GM12878 (cell line): Measurements from ENCODE around the gene LGALS3. TPM values are rescaled to one million over a fixed set of nuclear protein-coding genes. Genes with fewer than 3 reads are reported as not detected.

Source experiments
- CREB1 ChIP-seq: IDR thresholded peaks from 2 replicates; pipeline ENCODE4 v1.6.1; 2012; ENCODE audit warnings: low read depth, mild to moderate bottlenecking, inconsistent platforms
- HDAC2 ChIP-seq: fragments of 200-600 bp; sonication (generic); IDR thresholded peaks from 2 replicates; pipeline ENCODE4 v1.6.1; 2017
- NFXL1 ChIP-seq: fragments of 450-650 bp; IDR thresholded peaks from 2 replicates; pipeline ENCODE4 v1.6.1; 2017; ENCODE audit warnings: antibody characterized with exemption, mild to moderate bottlenecking, borderline replicate concordance
- NFYA ChIP-seq: IDR thresholded peaks from 2 replicates; pipeline ENCODE4 v1.6.1; 2011; ENCODE audit warnings: low read depth, mild to moderate bottlenecking, low read length, improper control_type of control experiment, borderline replicate concordance
- NKRF ChIP-seq: fragments of 450-650 bp; conservative IDR thresholded peaks from 2 replicates; pipeline ENCODE4 v1.6.1; 2017; ENCODE audit warnings: mild to moderate bottlenecking, moderate library complexity
- NR2F1 ChIP-seq: fragments of 450-650 bp; conservative IDR thresholded peaks from 2 replicates; pipeline ENCODE4 v1.6.1; 2017; ENCODE audit warnings: mild to moderate bottlenecking
- PML ChIP-seq: IDR thresholded peaks from 2 replicates; pipeline ENCODE4 v1.6.1; 2012; ENCODE audit warnings: low read length, inconsistent platforms
- POLR2AphosphoS5 ChIP-seq: IDR thresholded peaks from 2 replicates; pipeline ENCODE4 v1.6.1; 2011; ENCODE audit warnings: mild to moderate bottlenecking, low read length, inconsistent platforms
- RELB ChIP-seq: fragments of 450-650 bp; IDR thresholded peaks from 2 replicates; pipeline ENCODE4 v1.6.1; 2017; ENCODE audit warnings: low read depth, mild to moderate bottlenecking, moderate library complexity
- RFX5 ChIP-seq: IDR thresholded peaks from 2 replicates; pipeline ENCODE4 v1.6.1; 2011; ENCODE audit warnings: low read depth, low read length, improper control_type of control experiment
- SIX5 ChIP-seq: IDR thresholded peaks from 2 replicates; pipeline ENCODE4 v1.6.1; 2011; ENCODE audit warnings: mild to moderate bottlenecking, low read depth, low read length, moderate library complexity; ENCODE audit not compliant: severe bottlenecking
- STAT1 ChIP-seq: fragments of 450-650 bp; conservative IDR thresholded peaks from 2 replicates; pipeline ENCODE4 v1.6.1; 2014; ENCODE audit warnings: antibody characterized with exemption, mild to moderate bottlenecking
- ZNF274 ChIP-seq: IDR thresholded peaks from one replicate; pipeline ENCODE4 v1.8.0; 2011; ENCODE audit not compliant: insufficient read length, insufficient read depth
- polyA plus RNA-seq, 11 experiments: library from polyadenylated mRNA; depleted of rRNA in 4 of 11; unstranded in 6 of 11; stranded (reverse) in 5 of 11; fragments of >200 nt; fragmentation: Nextera tagmentation in 4 of 11; fragmentation: Illumina TruSeq in 1 of 11; extraction: Ambion mirVana in 4 of 11; extraction: Trizol in 1 of 11; gene quantifications; 1 replicate in 1 of 11; 2 replicates in 10 of 11; pipeline versions ENCODE4 v1.2.1 to v1.2.3, GENCODE V29; 2011 to 2016; ENCODE audit warnings: inconsistent platforms in 2 of 11, missing spikeins in 2 of 11, low read depth in 1 of 11
- total RNA-seq, 4 experiments: library from RNA; depleted of rRNA in 3 of 4; stranded (reverse); fragments of >200 nt in 3 of 4; fragmentation: Illumina TruSeq in 1 of 4; extraction: Trizol in 1 of 4; gene quantifications; 2 replicates each; pipeline versions ENCODE4 v1.2.1 to v1.2.3, GENCODE V29; 2013 to 2021
- TF ChIP-seq, protein P1 (sequence below): fragments of 450-650 bp; IDR thresholded peaks from 2 replicates; pipeline ENCODE4 v1.6.1; 2016; ENCODE audit warnings: mild to moderate bottlenecking, moderate library complexity, borderline replicate concordance
- TF ChIP-seq, protein P2 (sequence below): fragments of 450-650 bp; IDR thresholded peaks from 2 replicates; pipeline ENCODE4 v1.6.1; 2017; ENCODE audit warnings: mild to moderate bottlenecking, moderate library complexity
- TF ChIP-seq, protein P3 (sequence below): fragments of 450-650 bp; IDR thresholded peaks from 2 replicates; pipeline ENCODE4 v1.6.1; 2016; ENCODE audit warnings: mild to moderate bottlenecking

Gene LGALS3
- total and polyA plus RNA-seq, 10 of the 15 experiments (the other 5 are each of a cell fraction or from before 2014, with no cell fraction given): 1.5 to 34.2 (median 18.4) TPM

- TF ChIP-seq, protein P1, sequence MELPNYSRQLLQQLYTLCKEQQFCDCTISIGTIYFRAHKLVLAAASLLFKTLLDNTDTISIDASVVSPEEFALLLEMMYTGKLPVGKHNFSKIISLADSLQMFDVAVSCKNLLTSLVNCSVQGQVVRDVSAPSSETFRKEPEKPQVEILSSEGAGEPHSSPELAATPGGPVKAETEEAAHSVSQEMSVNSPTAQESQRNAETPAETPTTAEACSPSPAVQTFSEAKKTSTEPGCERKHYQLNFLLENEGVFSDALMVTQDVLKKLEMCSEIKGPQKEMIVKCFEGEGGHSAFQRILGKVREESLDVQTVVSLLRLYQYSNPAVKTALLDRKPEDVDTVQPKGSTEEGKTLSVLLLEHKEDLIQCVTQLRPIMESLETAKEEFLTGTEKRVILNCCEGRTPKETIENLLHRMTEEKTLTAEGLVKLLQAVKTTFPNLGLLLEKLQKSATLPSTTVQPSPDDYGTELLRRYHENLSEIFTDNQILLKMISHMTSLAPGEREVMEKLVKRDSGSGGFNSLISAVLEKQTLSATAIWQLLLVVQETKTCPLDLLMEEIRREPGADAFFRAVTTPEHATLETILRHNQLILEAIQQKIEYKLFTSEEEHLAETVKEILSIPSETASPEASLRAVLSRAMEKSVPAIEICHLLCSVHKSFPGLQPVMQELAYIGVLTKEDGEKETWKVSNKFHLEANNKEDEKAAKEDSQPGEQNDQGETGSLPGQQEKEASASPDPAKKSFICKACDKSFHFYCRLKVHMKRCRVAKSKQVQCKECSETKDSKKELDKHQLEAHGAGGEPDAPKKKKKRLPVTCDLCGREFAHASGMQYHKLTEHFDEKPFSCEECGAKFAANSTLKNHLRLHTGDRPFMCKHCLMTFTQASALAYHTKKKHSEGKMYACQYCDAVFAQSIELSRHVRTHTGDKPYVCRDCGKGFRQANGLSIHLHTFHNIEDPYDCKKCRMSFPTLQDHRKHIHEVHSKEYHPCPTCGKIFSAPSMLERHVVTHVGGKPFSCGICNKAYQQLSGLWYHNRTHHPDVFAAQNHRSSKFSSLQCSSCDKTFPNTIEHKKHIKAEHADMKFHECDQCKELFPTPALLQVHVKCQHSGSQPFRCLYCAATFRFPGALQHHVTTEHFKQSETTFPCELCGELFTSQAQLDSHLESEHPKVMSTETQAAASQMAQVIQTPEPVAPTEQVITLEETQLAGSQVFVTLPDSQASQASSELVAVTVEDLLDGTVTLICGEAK: peak; percentile 92
- 0 out of 2 replicates have a peak, but pooled peaks have one; percentile 36 for TF ChIP-seq NR2F1
- TF ChIP-seq NKRF: peak; percentile 100
- TF ChIP-seq, protein P2, sequence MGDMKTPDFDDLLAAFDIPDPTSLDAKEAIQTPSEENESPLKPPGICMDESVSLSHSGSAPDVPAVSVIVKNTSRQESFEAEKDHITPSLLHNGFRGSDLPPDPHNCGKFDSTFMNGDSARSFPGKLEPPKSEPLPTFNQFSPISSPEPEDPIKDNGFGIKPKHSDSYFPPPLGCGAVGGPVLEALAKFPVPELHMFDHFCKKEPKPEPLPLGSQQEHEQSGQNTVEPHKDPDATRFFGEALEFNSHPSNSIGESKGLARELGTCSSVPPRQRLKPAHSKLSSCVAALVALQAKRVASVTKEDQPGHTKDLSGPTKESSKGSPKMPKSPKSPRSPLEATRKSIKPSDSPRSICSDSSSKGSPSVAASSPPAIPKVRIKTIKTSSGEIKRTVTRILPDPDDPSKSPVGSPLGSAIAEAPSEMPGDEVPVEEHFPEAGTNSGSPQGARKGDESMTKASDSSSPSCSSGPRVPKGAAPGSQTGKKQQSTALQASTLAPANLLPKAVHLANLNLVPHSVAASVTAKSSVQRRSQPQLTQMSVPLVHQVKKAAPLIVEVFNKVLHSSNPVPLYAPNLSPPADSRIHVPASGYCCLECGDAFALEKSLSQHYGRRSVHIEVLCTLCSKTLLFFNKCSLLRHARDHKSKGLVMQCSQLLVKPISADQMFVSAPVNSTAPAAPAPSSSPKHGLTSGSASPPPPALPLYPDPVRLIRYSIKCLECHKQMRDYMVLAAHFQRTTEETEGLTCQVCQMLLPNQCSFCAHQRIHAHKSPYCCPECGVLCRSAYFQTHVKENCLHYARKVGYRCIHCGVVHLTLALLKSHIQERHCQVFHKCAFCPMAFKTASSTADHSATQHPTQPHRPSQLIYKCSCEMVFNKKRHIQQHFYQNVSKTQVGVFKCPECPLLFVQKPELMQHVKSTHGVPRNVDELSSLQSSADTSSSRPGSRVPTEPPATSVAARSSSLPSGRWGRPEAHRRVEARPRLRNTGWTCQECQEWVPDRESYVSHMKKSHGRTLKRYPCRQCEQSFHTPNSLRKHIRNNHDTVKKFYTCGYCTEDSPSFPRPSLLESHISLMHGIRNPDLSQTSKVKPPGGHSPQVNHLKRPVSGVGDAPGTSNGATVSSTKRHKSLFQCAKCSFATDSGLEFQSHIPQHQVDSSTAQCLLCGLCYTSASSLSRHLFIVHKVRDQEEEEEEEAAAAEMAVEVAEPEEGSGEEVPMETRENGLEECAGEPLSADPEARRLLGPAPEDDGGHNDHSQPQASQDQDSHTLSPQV: no peak
- no peak for TF ChIP-seq SIX5
- TF ChIP-seq, protein P3, sequence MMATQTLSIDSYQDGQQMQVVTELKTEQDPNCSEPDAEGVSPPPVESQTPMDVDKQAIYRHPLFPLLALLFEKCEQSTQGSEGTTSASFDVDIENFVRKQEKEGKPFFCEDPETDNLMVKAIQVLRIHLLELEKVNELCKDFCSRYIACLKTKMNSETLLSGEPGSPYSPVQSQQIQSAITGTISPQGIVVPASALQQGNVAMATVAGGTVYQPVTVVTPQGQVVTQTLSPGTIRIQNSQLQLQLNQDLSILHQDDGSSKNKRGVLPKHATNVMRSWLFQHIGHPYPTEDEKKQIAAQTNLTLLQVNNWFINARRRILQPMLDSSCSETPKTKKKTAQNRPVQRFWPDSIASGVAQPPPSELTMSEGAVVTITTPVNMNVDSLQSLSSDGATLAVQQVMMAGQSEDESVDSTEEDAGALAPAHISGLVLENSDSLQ: peak; percentile 98
- TF ChIP-seq PML: 0 out of 2 replicates have a peak, but pooled peaks have one; percentile 61
- peak; percentile 67 for TF ChIP-seq RELB
- peak; percentile 68 for TF ChIP-seq POLR2AphosphoS5
- no peak for TF ChIP-seq HDAC2
- peak; percentile 82 for TF ChIP-seq CREB1
- no peak for TF ChIP-seq NFXL1
- TF ChIP-seq ZNF274: no peak
- TF ChIP-seq NFYA: peak; percentile 80
- no peak for TF ChIP-seq STAT1
- no peak for TF ChIP-seq RFX5
Observed at GRCh38 chr14:55191203-55192053, 62.4 kb downstream of the LGALS3 start, which contains the start of gene DLGAP5 (continued).
